Breast epithelium (tissue), 3 donors: ENCODE data around the gene TNNI2.

Source experiments
- POLR2A ChIP-seq: fragments of 450-650 bp; IDR thresholded peaks from one replicate; pipeline ENCODE4 v1.6.1; 2016; ENCODE audit warnings: antibody characterized with exemption, mild to moderate bottlenecking, moderate library complexity
- TF ChIP-seq, protein P1 (sequence below), 3 donors: fragments of 450-650 bp; IDR thresholded peaks; one replicate each; pipeline ENCODE4 v1.5.1; 2016 to 2017; ENCODE audit warnings: antibody characterized with exemption in 3 of 3, mild to moderate bottlenecking in 3 of 3, moderate library complexity in 3 of 3

DNA sequence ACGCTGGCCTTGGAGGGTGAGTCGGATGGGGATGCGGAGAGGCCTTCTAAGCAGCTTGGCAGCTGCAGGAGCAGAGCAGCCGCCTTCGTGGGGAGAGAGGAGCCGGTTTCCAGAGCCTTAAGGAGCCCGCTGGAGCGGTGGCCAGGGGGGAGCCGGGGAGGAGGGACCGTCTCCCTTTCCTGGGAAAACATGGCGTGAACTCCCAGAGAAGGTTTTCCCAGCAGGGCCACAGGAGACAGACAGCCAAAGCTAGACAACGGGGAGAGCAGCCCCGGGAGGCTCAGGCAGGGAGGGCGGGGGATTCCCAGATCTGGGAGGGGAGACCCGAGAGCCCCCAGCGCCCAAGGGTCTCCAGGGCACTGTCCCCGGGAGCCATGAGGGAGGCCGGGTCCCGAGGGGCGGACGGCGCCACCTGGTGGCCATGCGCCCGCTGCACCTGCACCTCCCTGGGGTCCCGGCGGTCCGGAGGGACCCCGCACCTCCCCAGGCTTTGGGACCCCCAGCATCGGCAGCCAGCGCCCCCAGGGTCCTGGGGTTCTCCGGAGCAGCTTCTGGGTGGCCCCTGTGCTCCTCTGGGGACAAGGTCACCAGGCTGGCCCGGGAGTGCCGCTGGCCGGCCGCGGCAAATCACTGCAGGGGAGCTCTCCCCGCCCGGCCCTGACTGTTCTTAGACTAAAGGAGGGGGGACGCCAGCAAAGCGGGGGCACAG is 6.4 kb upstream of the TNNI2 start:
- TF ChIP-seq, protein P1, sequence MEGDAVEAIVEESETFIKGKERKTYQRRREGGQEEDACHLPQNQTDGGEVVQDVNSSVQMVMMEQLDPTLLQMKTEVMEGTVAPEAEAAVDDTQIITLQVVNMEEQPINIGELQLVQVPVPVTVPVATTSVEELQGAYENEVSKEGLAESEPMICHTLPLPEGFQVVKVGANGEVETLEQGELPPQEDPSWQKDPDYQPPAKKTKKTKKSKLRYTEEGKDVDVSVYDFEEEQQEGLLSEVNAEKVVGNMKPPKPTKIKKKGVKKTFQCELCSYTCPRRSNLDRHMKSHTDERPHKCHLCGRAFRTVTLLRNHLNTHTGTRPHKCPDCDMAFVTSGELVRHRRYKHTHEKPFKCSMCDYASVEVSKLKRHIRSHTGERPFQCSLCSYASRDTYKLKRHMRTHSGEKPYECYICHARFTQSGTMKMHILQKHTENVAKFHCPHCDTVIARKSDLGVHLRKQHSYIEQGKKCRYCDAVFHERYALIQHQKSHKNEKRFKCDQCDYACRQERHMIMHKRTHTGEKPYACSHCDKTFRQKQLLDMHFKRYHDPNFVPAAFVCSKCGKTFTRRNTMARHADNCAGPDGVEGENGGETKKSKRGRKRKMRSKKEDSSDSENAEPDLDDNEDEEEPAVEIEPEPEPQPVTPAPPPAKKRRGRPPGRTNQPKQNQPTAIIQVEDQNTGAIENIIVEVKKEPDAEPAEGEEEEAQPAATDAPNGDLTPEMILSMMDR (IDR thresholded peaks at IDR 0.05), result peak; percentile 91 to 97 (median 95)
- TF ChIP-seq POLR2A, result no peak
